GM12878 (cell line): ENCODE data around the gene INSIG1. TPM values are rescaled to one million over a fixed set of nuclear protein-coding genes. Genes with fewer than 3 reads are reported as not detected.

ENCODE experiments used
- ATAC-seq: fragments of 200-7000 bp; cut with Tn5 transposase; 3 replicates; pipeline ENCODE4 v1.9.1; 2020; ENCODE audit warnings: mild to moderate bottlenecking, moderate library complexity
- BruUV-seq: library from RNA; stranded (reverse); fragments of 400-500 nt; replicated peaks from 2 replicates; lab custom pipeline; 2021; lab: Mats Ljungman, UMichigan
- CTCF ChIA-PET: fragments of 300-600 bp; sonication (Branson Sonifier 250); formaldehyde crosslinking; extraction: SDS; loops from one replicate; lab custom pipeline; 2021; ENCODE audit warnings: inconsistent platforms; lab: Yijun Ruan, JAX
- POLR2A ChIA-PET: fragments of 350-600 bp; formaldehyde crosslinking; extraction: SDS; loops from one replicate; lab custom pipeline; 2021; ENCODE audit warnings: inconsistent platforms; lab: Charles Lee
- RAD21 ChIA-PET: fragments of 300-600 bp; sonication (Branson Sonifier 250); formaldehyde crosslinking; loops from one replicate; lab custom pipeline; 2023; ENCODE audit warnings: antibody characterized with exemption; ENCODE audit not compliant: unreplicated experiment; lab: Charles Lee
- SMC1A ChIA-PET: fragments of 300-600 bp; sonication (Branson Sonifier 250); formaldehyde crosslinking; loops from one replicate; lab custom pipeline; 2023; ENCODE audit not compliant: unreplicated experiment, uncharacterized antibody; lab: Charles Lee
- DNase-seq: peaks from one replicate; pipeline ENCODE4 v3.0.0-alpha.2; 2011; ENCODE audit warnings: low read depth, low spot score
- FAIRE-seq: peaks from 3 replicates; lab custom pipeline; 2011; peaks lifted over from hg19 to GRCh38; lab: Jason Lieb, UNC
- H2AFZ ChIP-seq: 2 replicates; pipeline ENCODE4 v1.6.0; 2011; ENCODE audit warnings: low read depth, low read length, control low read depth; ENCODE audit not compliant: control insufficient read depth
- H3K27ac ChIP-seq: 2 replicates; pipeline ENCODE4 v1.5.1; 2011; ENCODE audit warnings: control low read depth; ENCODE audit not compliant: control insufficient read depth, insufficient read depth
- H3K27me3 ChIP-seq, 2 experiments: replicated peaks in 1 of 2; 2 replicates each; pipeline versions ENCODE4 v1.6.0 to v1.6.1; 2011; ENCODE audit warnings: low read length in 1 of 2; ENCODE audit not compliant: control insufficient read depth in 2 of 2, insufficient read depth in 2 of 2
- H3K36me3 ChIP-seq, 2 experiments: 2 replicates each; pipeline ENCODE4 v1.5.1; 2011; ENCODE audit warnings: low read length in 1 of 2; ENCODE audit not compliant: control insufficient read depth in 2 of 2, insufficient read depth in 2 of 2
- H3K4me1 ChIP-seq: 2 replicates; pipeline ENCODE4 v1.6.1; 2011; ENCODE audit warnings: mild to moderate bottlenecking, low read length, moderate library complexity, mixed read lengths; ENCODE audit not compliant: control insufficient read depth, insufficient read depth
- H3K4me2 ChIP-seq: 2 replicates; pipeline ENCODE4 v1.6.0; 2011; ENCODE audit warnings: control low read depth; ENCODE audit not compliant: control insufficient read depth, insufficient read depth
- H3K4me3 ChIP-seq: fragments of 200-600 bp; sonication (generic); 2 replicates; pipeline ENCODE4 v1.5.1; 2016
- H3K79me2 ChIP-seq: 2 replicates; pipeline ENCODE4 v1.6.0; 2011; ENCODE audit warnings: low read length; ENCODE audit not compliant: control insufficient read depth, insufficient read depth
- H3K9ac ChIP-seq: 2 replicates; pipeline ENCODE4 v1.8.0; 2011; ENCODE audit warnings: low read length, control low read depth, mixed read lengths; ENCODE audit not compliant: control insufficient read depth, insufficient read depth
- H3K9me3 ChIP-seq: replicated peaks from 3 replicates; pipeline ENCODE4 v1.5.1; 2011; ENCODE audit warnings: mild to moderate bottlenecking, low read length; ENCODE audit not compliant: control insufficient read depth, insufficient read depth
- H4K20me1 ChIP-seq: 2 replicates; pipeline ENCODE4 v1.6.0; 2011; ENCODE audit not compliant: control insufficient read depth, insufficient read depth
- CREB1 ChIP-seq: IDR thresholded peaks from 2 replicates; pipeline ENCODE4 v1.6.1; 2012; ENCODE audit warnings: low read depth, mild to moderate bottlenecking, inconsistent platforms
- IKZF2 ChIP-seq, 2 experiments: fragments of 450-650 bp; IDR thresholded peaks; 2 replicates each; pipeline ENCODE4 v1.6.1; 2017; ENCODE audit warnings: mild to moderate bottlenecking in 2 of 2, moderate library complexity in 2 of 2
- NRF1 ChIP-seq: conservative IDR thresholded peaks from 2 replicates; pipeline ENCODE4 v1.6.1; 2011; ENCODE audit warnings: mild to moderate bottlenecking, low read depth, low read length, improper control_type of control experiment
- PKNOX1 ChIP-seq: fragments of 450-650 bp; IDR thresholded peaks from 2 replicates; pipeline ENCODE4 v1.6.1; 2016; ENCODE audit warnings: mild to moderate bottlenecking
- POLR2AphosphoS5 ChIP-seq: IDR thresholded peaks from 2 replicates; pipeline ENCODE4 v1.6.1; 2011; ENCODE audit warnings: mild to moderate bottlenecking, low read length, inconsistent platforms
- TARDBP ChIP-seq: IDR thresholded peaks from 2 replicates; pipeline ENCODE4 v1.6.1; 2016; ENCODE audit warnings: borderline replicate concordance
- ZNF217 ChIP-seq: fragments of 450-650 bp; IDR thresholded peaks from 2 replicates; pipeline ENCODE4 v1.6.1; 2017; ENCODE audit warnings: antibody characterized with exemption, mild to moderate bottlenecking
- WGBS: methylation state at CpG from one replicate; pipeline ENCODE4 v1.1.6; 2016; ENCODE audit warnings: low lambda C conversion rate; ENCODE audit not compliant: insufficient replicate concordance, insufficient coverage; ENCODE audit errors: missing lambda C conversion rate; 5-methylcytosine and 5-hydroxymethylcytosine counted together
- in situ Hi-C: fragments of 300-500 bp; cut with MboI; formaldehyde crosslinking; loops from 9 replicates; pipeline ENCODE4 v1.14.3; 2018; ENCODE audit warnings: mixed read lengths
- intact Hi-C: fragments of 100-400 bp; cut with micrococcal nuclease; formaldehyde crosslinking; loops from one replicate; pipeline ENCODE4 v1.14.2; 2022; ENCODE audit not compliant: unreplicated experiment
- polyA plus RNA-seq, 11 experiments: library from polyadenylated mRNA; depleted of rRNA in 4 of 11; unstranded in 6 of 11; stranded (reverse) in 5 of 11; fragments of >200 nt; fragmentation: Nextera tagmentation in 4 of 11; fragmentation: Illumina TruSeq in 1 of 11; extraction: Ambion mirVana in 4 of 11; extraction: Trizol in 1 of 11; gene quantifications; 1 replicate in 1 of 11; 2 replicates in 10 of 11; pipeline versions ENCODE4 v1.2.1 to v1.2.3, GENCODE V29; 2011 to 2016; ENCODE audit warnings: inconsistent platforms in 2 of 11, missing spikeins in 2 of 11, low read depth in 1 of 11
- total RNA-seq, 4 experiments: library from RNA; depleted of rRNA in 3 of 4; stranded (reverse); fragments of >200 nt in 3 of 4; fragmentation: Illumina TruSeq in 1 of 4; extraction: Trizol in 1 of 4; gene quantifications; 2 replicates each; pipeline versions ENCODE4 v1.2.1 to v1.2.3, GENCODE V29; 2013 to 2021
- TF ChIP-seq, protein P1 (sequence below): IDR thresholded peaks from 2 replicates; pipeline ENCODE4 v1.6.1; 2012; ENCODE audit warnings: low read length, inconsistent platforms
- TF ChIP-seq, protein P2 (sequence below): fragments of 450-650 bp; IDR thresholded peaks from 2 replicates; pipeline ENCODE4 v1.6.1; 2017; ENCODE audit warnings: low read depth, mild to moderate bottlenecking, moderate library complexity

Gene INSIG1
- total and polyA plus RNA-seq, 10 of the 15 experiments (the other 5 are each of a cell fraction or from before 2014, with no cell fraction given), result 29.6 to 168 (median 91.1) TPM

- ChIA-PET SMC1A (no interaction called here), POLR2A (no interaction called here), CTCF (no interaction called here), RAD21 (interaction anchor here (1.3 kb wide), 1 partner anchor 88 kb away, joined by 6 read pairs; no protein-coding TSS in a partner anchor)
- H3K9ac ChIP-seq, result no peak overlapping the region
- no peaks in the 10 kb centered on the region for H3K9me3 ChIP-seq
- H3K4me3 ChIP-seq, result no peak overlapping the region
- H4K20me1 ChIP-seq, result no peaks in the 10 kb centered on the region
- no peak overlapping the region for H3K4me2 ChIP-seq
- no peak for DNase-seq
- H3K27me3 ChIP-seq, result no peaks in the 10 kb centered on the region
- H3K36me3 ChIP-seq, result no peaks in the 10 kb centered on the region
- H3K4me1 ChIP-seq, result peaks cover 4% of the 10 kb centered on the region; the same call in 1 of the 2 replicates
- no peak overlapping the region for H2AFZ ChIP-seq
- no peak overlapping the region for H3K27ac ChIP-seq
- in situ Hi-C loops, result loop anchor here (10.0 kb wide), 1 partner anchor 88 kb away; no protein-coding TSS in a partner anchor
- ATAC-seq, result no peak
- intact Hi-C loops, result loop anchor here (10.0 kb wide), 1 partner anchor 428 kb away; no protein-coding TSS in a partner anchor
- no TSS peak for BruUV-seq
- no peak for TF ChIP-seq ZNF217
- no peak for TF ChIP-seq CREB1
- no peak for FAIRE-seq
- peaks cover 5% of the 10 kb centered on the region for H3K79me2 ChIP-seq
- WGBS, result 71% methylated on average over 7 of the region's 7 CpGs
Measured at GRCh38 chr7:155292680-155293226, 4.9 kb upstream of the INSIG1 start.

DNA sequence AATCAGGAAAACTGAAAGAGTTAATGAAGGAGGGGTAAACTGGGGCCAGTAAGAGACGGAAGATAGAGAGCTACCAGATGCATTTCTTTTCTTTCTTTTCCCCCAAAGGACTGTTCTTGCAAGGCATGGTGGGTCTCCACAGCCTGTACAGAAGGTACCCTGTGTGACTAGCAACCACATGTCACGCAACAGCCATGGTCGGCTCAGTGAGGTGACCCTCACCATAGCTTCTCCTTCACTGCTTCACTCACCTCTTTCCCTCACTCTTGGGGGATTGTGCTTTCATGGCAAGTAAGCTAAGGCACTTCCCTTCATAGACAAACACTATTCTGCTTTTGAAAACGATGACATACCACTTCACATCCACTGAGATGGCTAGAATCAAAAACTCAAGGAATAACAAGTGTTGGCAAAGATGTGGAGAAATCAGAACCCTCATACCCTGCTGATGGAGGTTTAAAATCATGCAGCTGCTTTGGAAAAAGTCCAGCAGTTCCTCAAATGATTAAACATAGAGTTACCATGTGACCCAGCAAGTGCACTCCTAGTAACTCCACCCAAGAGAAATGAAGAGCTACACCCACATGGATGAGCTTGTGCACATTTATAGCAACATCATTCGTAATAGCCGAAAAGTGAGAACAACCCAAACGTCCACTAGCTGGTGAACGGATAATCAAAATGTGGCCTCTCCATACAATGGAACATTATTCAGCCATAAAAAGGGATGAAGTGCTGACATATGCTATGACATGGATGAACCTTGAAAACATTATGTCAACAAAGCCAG lies 3.8 kb upstream of the INSIG1 start:
- ChIA-PET SMC1A (interaction anchor here (0.6 to 1.3 kb wide), 3 partner anchors 9 to 343 kb away, joined by 3 read pairs; no protein-coding TSS in a partner anchor), CTCF (interaction anchor here (1.0 kb wide), 1 partner anchor 51 kb away, joined by 3 read pairs; no protein-coding TSS in a partner anchor), RAD21 (no interaction called here), POLR2A (interaction anchor here (0.6 kb wide), 1 partner anchor 79 kb away, joined by 5 read pairs; no protein-coding TSS in a partner anchor)
- no TSS peak for BruUV-seq
- no peak overlapping the region for H3K27ac ChIP-seq
- H4K20me1 ChIP-seq, result no peaks in the 10 kb centered on the region
- no peaks in the 10 kb centered on the region for H3K27me3 ChIP-seq
- no peak for ATAC-seq
- no peak overlapping the region for H3K4me3 ChIP-seq
- peaks cover 16% of the 10 kb centered on the region for H3K79me2 ChIP-seq
- H3K9me3 ChIP-seq, result no peaks in the 10 kb centered on the region
- 95% methylated on average over 8 of the region's 8 CpGs for whole genome bisulfite sequencing
- DNase-seq, result no peak
- FAIRE-seq, result peak; percentile 47
- no peak overlapping the region for H2AFZ ChIP-seq
- intact Hi-C loops (loop anchor here (10.0 kb wide), 1 partner anchor 429 kb away; no protein-coding TSS in a partner anchor), in situ Hi-C loops (loop anchor here (10.0 kb wide), 1 partner anchor 89 kb away; no protein-coding TSS in a partner anchor)
- H3K36me3 ChIP-seq, result no peaks in the 10 kb centered on the region
- H3K9ac ChIP-seq, result no peak overlapping the region
- H3K4me1 ChIP-seq, result peaks cover 4% of the 10 kb centered on the region; the same call in 1 of the 2 replicates
- no peak overlapping the region for H3K4me2 ChIP-seq
- TF ChIP-seq PKNOX1 (no peak), IKZF2 (IDR thresholded peaks at IDR 0.05) (no peak), NRF1 (no peak), POLR2AphosphoS5 (no peak), TARDBP (no peak)
- TF ChIP-seq, protein P1, sequence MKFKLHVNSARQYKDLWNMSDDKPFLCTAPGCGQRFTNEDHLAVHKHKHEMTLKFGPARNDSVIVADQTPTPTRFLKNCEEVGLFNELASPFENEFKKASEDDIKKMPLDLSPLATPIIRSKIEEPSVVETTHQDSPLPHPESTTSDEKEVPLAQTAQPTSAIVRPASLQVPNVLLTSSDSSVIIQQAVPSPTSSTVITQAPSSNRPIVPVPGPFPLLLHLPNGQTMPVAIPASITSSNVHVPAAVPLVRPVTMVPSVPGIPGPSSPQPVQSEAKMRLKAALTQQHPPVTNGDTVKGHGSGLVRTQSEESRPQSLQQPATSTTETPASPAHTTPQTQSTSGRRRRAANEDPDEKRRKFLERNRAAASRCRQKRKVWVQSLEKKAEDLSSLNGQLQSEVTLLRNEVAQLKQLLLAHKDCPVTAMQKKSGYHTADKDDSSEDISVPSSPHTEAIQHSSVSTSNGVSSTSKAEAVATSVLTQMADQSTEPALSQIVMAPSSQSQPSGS, result no peak
- TF ChIP-seq, protein P2, sequence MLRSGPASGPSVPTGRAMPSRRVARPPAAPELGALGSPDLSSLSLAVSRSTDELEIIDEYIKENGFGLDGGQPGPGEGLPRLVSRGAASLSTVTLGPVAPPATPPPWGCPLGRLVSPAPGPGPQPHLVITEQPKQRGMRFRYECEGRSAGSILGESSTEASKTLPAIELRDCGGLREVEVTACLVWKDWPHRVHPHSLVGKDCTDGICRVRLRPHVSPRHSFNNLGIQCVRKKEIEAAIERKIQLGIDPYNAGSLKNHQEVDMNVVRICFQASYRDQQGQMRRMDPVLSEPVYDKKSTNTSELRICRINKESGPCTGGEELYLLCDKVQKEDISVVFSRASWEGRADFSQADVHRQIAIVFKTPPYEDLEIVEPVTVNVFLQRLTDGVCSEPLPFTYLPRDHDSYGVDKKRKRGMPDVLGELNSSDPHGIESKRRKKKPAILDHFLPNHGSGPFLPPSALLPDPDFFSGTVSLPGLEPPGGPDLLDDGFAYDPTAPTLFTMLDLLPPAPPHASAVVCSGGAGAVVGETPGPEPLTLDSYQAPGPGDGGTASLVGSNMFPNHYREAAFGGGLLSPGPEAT, result no peak
